CD4-positive, alpha-beta T cell treated with Interleukin-12 subunit alpha and Interleukin-12 subunit beta, for 1 hour (primary cell): ENCODE data around the gene MGST2.
"Not testable (repeated sequence)": the region's sequence is repeated elsewhere in the genome, so short reads cannot be mapped to it uniquely, and the experiment has no call there.

ENCODE experiments used
- DNase-seq: peaks from one replicate; pipeline ENCODE4 v3.0.0-alpha.2; 2020

MGST2 gene

DNA sequence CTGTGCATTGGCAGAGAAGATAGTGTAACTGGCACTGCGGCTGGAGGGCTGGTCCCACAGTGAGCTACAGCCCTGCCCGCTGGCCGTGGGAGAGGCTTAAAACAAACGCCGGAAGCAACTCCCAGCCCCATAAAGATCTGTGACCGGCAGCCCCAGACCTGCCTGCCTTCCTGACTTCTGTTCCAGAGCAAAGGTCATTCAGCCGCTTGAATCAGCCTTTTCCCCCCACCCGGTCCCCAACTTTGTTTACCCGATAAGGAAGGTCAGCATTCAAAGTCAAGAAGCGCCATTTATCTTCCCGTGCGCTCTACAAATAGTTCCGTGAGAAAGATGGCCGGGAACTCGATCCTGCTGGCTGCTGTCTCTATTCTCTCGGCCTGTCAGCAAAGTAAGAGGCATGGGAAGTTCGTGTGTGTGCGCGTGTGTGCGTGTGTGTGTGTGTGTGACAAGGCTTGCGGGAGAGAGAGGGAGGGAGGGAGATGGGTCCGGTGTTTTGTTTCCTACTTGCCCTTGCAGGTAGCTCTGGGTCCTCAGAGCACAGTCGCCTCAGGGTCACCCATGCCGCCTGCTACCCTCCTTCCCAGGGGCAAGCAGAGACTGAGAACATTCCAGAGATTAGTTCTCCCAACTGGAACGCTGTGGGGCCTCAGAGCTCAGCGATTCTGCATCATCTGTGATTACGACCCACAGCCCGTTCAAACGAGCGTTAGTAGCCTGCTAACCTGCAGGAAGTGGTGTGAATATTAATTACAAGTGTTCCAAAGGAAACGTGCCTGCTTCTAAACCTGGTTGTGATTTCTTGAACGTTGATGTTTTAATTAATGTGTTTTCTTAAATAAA lies at the start of gene MGST2:
Gene MGST2, plus strand, starts transcription at position 130 of the 840 bp plus-strand sequence. Its CDS starts 201 bp downstream, at position 331.
- DNase-seq, result peak; percentile 35

DNA sequence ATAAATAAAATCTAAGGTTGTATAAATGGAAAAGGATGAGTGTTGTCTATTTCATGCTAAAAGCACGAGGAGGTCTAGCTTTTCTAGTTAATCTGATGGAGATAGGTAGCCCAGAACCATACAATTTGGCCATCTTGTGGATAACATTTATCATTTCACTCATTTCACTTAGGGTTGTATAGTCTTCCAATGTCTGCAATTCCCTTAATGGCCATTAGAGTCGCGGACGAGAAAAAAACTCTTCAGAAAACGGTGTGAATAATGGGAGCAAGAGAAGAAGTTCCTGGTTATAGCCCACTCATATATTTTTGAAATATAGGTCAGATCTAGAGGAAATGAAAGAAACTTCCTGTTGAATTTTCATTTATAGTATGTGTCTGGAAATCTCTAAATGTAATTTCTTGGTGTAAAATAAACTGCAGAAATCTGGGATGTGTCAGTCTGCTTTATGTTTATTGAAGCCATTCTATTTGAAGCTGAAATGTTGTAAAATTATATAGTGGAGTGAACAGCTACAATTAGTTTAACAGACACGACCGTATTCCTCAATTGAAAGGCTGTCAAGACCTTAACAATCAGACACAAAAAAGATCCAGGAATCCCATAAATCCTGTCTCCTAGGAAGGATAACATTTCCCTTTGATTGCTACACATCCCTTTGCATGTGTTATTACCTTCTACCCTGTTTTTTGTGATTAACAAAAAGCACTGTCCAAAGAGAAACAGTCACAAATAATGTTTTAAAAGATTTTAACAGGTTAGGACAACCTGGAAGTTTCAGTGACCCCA lies 47.7 kb upstream of the MGST2 start:
- DNase-seq, result no peak

DNA sequence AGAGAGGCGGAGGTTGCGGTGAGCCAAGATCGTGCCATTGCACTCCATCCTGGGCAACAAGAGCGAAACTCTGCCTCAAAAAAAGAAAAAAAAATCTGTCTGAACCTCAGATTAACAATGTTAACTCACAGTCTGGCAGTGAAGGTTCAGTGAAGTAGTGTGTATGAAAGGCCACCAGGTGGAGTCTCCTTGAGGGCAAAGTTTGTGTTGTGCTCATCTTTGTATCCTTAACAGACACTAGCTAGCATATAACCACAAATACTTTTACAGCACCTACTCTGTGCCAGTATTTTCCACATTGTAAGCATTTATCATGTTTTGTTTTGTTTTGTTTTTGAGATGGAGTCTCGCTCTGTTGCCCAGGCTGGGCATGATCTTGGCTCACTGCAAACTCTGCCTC lies 46.0 kb upstream of the MGST2 start:
- peak; percentile 12 for DNase-seq

DNA sequence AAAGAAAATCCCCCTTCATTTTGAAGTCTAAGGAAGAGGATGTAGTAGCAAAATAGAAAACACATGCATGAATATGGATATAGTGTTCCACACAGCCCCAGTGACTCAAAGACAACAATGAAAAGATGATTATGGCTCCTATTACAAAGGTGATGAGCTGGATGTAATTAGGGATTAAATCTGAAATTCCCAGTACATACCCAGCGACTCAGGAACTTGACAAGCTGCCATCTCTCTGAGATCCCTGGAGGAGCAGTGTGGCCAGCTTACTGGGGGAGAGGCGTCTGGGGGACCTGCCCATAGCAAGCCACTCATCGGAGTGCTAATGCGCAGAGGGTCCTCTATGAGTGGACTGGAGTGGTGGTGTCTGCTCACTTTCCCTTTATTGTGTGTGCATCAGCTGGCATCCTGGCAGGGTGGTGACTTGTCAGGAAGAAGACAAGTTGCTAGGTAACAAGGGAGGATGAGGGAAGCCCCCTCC lies 42.7 kb upstream of the MGST2 start:
- no peak for DNase-seq

DNA sequence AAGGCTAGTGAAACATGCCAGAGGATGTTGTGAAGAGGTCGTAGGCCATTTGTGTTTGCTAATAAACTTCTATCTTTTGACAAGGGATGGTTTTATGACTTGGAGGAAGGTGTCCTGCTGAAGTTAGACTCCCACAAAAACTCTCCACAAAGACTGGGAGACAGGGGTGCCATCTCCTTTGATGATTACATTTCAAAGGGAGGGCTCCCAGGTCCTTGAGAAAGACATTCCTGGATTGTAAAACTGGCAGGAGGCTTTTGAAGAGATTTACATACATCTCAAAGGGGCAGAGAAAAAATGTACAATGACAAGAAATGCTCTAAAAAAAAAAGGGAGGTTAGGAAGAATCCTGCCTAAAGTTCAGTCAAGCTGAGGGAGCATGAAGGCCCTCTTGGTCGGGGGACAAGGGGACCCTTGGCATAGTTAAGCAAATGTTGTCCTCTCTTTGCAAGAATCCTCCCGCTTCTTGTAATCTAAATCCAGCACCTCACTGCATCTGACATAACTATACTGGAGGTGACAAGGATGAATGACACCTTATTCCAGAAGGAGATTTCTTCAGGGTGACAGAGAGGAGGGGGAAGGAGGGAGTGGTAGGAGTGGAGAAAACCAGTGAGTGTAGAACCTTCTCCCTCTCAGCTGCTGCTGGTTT lies 41.1 kb upstream of the MGST2 start:
- DNase-seq, result no peak

DNA sequence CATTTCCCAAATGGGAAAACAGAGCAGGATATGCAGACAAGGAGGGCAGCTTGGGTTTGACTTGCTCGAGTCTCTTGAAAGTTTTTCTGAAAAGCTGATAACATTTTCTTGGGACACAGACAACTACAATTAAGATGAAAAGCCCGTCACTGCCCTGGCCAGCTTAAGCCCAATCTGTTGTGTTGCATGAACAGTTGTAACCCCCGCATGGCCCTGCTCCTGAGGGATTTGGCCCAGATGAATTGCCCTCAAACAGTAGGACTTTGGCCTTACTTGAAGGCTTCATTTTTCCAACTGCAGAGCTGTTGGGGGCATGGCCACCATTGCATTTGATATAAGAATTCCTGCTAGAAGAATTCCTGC lies 40.5 kb upstream of the MGST2 start:
- no peak for DNase-seq

DNA sequence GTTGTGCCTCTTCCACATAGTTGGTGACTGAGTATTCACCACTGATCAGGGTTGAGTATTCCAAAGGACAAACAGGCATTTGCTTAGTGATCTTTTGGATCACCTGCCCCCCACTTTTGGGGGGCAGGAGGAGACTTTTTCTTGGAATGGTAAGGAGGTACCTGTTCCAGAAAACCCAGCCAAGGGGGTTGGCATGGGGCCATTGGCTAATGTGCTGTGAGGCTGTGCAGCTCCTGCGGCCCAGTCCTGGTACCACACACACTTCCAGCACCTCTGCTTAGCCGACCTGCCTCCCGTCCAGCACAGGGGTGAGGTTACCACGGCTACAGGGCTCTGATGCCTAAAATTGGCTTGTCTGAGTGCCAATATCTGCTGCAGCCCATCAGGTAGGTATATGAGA lies 40.1 kb upstream of the MGST2 start:
- DNase-seq, result no peak

DNA sequence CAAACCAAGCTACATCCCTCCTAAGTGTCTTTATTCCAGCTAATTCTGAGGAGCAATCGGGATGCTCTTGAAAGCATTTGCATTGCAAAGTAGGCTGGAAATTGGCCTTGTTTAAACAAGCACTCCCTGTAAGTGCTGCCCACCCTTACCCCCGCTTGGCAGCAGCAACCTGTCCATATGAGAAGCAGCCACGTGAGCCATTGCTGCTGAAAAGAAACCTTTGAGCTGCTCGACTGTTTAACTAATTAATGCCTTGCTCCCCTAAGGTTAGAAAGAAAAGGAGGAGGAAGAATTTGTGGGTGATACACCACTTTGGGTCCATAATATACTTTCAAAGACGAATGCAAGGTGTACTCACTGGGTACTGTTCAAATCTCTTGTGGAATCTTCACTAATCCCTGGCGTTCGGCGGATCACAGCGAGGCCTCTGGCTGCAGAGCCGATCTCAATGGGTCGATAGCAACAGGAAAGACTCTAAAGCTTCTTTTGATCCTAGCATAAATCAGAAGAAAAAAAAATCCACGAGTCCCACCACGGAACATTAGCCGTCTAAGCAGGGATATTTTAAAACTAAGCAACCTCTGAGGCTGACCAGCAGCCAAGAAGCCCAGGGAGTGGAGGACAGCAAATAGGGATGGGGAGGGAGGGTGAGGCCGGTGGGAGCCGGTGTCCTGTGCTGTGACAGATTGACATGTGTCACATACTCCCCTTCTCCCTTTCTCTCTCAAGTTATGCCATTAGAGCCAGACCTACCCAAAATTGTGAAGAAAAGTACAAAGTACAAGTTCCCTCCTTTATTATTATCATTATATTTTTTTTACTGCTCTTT lies 37.2 kb upstream of the MGST2 start:
- DNase-seq, result no peak

DNA sequence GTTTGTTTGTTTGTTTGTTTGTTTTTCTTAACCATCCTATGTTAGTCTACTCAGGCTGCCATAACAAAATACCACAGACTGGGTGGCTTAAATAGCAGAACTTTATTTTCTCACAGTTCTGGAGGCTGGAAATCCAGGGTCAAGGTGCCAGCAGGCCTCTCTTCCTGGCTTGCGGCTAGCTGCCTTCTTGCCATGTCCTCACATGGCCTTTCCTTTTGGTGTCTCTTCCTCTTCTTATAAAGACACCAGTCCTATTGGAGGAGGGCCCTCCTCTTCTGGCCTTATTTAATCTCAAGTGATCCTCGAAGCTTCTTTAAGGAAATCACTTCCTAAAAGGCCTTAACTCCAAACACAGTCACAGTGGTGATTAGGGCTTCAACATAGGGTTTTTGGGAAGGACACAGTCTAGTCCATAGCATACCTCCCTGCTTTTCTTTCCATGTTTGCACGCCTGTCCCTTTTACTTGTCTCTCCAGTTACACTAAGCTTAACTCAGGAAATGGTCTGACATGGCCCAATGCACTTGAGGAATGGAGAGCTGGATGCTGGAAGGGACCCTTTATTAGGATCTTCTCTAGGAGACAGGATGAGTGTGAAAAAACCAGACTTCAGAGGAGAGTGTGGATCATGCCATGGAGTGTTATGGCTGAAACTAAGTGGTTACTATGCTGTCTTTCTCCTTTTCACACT lies 36.0 kb upstream of the MGST2 start:
- DNase-seq, result no peak

DNA sequence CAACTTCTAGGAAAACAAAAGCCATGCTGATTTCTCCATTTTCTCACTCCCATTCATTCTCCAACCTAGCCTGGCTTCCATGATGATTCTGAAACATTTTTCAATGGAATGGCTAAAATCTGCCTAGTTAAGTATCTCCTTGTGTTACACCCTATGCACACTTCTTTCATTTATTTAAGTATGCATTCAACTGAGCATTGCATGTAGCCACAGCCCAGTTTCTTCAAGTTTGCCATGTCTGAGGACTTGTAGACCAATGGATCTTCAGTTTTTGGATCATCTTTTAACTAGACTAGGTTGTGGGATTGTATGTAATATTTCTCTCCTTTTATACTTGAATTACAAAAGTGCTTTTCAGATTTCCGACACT lies 35.5 kb upstream of the MGST2 start:
- no peak for DNase-seq

DNA sequence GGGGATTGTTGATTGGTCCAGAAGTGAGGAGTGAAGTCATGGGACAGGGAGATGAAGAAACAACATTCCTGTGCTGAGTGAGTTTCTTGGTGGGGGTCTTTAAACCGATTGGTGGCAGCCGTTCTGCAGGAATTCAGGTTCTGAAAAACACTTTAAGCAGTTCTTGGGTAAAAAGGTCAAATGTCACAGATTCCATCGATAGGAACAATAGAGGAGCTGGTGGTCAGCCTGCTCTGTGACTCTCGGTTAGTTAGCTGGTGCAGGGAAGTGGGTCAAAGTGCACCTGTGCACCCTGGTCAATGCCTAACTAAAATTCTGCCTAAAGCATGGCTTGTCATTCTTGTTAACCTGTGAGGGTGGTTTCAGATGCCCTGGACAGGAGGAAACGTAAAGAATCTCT lies 34.6 kb upstream of the MGST2 start:
- no peak for DNase-seq

DNA sequence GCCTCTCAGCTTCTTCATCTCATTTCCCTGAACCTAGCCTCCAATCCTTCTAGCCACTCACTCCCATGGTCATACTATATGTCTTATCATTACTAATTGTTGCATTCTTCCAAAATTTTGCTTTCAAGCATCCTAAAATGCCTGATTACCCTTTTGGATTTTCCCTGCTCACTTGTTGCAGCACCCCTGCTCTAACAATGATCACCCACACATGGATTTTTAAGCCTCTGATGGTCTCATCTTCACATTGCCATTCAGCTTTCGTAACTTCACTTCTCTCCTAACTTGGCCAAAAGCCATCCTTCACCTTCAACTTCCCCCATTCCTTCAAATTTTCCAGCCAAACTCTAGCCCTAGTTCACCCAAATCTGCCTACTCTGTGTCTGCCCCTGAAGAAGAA lies 33.8 kb upstream of the MGST2 start:
- DNase-seq, result no peak

DNA sequence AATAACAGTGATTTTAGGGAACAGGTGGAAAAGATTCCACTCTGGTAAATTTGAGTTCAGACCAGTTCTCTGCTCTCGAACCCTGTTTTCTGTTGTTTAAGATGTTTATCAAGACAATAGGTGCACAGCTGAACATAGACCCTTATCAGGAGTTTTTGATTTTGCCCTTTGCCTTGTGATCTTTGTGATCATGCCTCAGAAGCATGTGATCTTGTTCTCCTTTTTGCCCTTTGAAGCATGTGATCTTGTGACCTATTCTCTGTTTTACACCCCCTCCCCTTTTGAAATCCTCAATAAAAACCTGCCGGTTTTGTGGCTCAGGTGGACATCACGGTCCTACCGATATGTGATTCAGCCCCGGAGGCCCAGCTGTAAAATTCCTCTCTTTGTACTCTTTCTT lies 32.9 kb upstream of the MGST2 start:
- DNase-seq, result not testable (repeated sequence)

DNA sequence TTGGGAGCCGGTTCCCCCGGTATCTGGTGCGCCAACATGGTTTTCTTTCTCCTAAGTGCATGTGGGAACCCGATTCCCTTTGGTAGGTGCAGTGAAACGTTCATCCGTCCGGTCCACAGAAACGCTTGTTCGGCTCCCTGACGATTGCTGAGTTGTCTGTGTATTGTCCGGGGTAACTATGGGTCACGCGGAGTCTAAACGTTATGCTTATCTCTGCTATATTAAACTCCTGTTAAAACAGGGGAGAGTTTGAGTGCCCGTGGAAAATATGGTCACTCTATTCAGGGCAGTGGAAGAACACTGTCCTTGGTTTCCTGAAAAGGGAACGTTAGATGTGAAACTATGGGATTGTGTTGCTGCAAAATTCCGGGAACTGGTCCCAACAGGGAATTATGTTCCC lies 32.4 kb upstream of the MGST2 start:
- no peak for DNase-seq

DNA sequence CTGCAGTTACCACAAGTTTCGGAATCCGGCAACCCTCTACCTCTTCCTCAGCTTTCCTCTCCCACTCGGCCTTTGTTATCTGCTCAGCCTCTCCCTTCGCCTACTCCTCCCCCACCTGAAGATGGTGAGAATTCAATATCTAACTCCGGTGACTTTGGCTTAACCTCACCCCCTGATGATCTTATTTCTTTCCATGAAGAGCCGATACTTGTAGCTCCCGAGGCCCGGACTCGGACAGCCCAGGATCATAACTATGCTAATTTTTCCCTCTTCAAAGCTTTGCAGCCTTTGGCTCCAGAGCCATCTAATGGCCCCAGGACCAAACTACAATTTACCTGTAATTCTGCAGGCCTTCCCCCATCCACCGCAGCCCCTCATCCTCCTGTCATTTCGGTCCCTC lies 32.0 kb upstream of the MGST2 start:
- no peak for DNase-seq

DNA sequence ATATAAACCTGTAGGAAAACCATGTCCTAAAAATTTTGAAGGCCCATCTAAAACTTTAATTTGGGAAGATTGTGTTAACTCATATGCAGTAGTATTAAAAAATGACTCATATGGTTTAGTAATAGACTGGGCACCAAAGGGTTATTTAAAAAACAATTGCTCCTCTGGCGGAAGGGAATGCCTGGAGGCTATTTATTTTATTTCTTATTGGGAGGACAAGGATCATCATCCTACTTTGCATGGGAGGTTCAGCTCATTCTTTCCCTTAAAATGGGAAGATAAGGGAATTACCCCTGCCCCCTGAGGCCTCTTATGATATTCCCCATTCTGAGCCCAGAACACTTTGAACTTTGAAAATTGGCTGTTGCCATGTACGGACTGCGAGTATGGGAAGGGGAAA lies 29.7 kb upstream of the MGST2 start:
- DNase-seq, result no peak

DNA sequence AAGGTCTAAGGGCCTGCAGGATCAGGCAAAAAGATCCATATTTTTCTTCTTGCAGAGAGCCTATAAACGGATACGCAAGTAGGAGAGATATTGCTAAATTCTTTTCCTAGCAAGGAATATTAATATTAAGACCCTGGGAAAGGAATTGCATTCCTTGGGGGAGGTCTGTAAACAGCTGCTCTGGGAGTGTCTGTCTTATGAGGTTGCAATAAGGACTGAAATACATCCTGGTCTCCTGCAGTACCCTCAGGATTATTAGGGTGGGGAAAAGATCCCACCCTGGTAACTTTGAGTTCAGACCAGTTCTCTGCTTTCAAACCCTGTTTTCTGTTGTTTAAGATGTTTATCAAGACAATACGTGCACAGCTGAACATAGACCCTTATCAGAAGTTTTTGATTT lies 27.3 kb upstream of the MGST2 start:
- DNase-seq, result not testable (repeated sequence)

DNA sequence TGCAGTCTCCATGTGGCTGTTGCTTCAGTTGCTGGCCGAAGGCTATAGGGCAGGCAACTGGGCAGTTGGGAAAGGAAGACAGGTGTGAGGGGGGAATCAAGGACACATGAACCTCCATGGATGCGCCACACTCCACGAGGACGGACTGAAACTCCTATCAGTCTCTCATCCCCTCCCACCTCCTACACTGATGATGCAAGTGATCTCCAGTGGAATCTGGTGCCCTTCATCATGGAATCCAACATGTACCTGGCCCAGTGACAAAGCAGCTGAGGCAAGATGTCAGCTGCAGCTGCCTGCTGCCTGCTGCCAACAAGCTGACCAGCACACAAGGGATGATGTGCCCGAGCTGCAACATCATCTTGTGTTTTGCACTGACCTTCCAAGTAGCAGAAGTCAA lies 26.0 kb upstream of the MGST2 start:
- DNase-seq, result no peak

DNA sequence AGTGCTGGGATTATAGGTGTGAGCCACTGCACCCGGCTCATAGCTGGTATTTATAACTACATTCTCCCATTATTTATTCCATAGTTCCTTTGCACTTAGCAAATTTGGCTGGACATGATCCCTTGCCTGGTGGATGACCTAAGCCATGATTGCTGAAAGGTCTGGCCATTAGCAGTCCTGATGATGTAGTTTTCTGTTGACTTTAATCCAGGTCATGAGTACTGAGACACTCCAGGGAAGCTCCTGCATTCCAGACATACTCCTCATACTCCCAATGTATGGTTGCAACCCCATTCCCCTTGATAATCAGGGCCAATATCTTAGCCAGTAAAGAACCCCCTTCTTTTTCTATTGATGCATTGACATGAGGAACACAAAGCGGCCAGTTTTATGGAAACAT lies 24.4 kb upstream of the MGST2 start:
- DNase-seq, result no peak

DNA sequence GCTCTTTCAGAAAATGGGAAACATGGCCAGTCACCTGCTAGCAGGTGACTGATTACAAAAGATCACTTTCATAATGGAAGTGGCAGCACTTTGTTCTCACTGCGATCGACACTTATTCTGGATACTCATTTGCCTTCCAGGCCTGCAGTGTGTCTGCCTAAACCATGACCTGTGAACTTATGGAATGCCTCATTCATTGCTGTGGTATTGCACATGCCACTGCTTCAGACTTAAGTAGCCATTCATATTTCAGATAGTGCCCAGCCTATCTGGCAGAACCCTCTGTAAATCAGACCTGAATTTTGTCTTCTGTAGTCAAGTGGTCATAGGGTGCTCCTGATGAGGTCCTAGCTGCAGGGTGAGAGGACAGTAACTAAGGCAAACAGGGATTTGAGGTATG lies 23.3 kb upstream of the MGST2 start:
- no peak for DNase-seq

DNA sequence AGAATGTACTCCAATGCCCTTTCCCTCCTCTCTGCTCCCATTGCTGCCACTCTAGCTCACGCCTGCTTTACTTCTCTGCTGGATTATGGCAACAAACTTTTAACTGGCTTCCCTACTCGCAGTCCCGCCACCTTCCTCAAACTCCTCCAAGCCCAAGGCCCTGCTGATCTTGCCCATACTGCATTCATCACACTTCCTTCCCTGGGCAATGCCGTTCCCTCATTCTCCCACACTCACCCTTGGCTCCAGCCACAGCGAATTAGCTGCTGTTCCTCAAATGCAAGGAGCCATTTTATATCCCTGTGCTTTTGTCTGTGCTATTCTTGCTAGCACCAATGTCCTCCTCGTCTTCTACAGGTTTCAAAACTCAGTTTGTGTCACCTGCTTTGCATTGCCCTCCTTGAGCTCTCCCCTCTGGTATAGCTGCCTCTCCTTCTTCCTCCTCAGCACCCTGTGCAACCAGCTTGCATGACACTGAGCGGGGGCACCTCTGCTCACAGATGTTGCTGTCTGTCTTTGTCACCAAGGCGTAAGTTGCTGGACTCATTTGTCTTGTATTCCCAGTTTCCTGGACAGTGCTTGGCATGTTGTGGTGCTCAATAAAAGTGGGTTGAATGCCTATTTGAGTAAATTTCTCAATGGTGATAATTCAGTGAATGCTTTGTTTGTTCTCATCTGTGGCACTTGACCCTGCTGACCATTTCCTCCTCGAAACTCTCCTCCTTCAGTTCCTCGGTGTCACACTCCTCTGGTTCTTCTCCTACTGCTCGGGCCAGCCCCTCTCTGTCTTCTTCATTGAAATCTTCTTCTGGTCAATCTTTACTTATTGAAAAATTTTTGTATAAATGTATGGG lies 22.4 kb upstream of the MGST2 start:
- no peak for DNase-seq
